ENCODE results near the gene SUN1.
"Not testable (repeated sequence)": the region's sequence is repeated elsewhere in the genome, so short reads cannot be mapped to it uniquely, and the experiment has no call there.

Gene SUN1

GRCh38 chr7:901041-901387 is 68.7 kb downstream of the SUN1 start:
- in situ Hi-C loops (cut with MboI; ENCODE audit: low sequenced_read_pairs), result no loop called here

- in situ Hi-C loops (cut with MboI; ENCODE audit: low sequenced_read_pairs), result no loop called here
These were observed 69.3 kb downstream of the SUN1 start for GRCh38 chr7:901388-902154.

GRCh38 chr7:902996-903395 is 70.7 kb downstream of the SUN1 start:
- in situ Hi-C loops (cut with MboI; ENCODE audit: low sequenced_read_pairs), result no loop called here

- in situ Hi-C loops (cut with MboI; ENCODE audit: low sequenced_read_pairs), result no loop called here
These were observed 71.9 kb downstream of the SUN1 start for GRCh38 chr7:903921-904755.

- in situ Hi-C loops (cut with MboI; ENCODE audit: low sequenced_read_pairs), result no loop called here
These were observed 72.6 kb downstream of the SUN1 start for GRCh38 chr7:904847-905246.

- in situ Hi-C loops (cut with MboI; ENCODE audit: low sequenced_read_pairs), result no loop called here
These were observed 74.5 kb downstream of the SUN1 start for GRCh38 chr7:906776-907157.

GRCh38 chr7:907158-907980 is 75.1 kb downstream of the SUN1 start:
- in situ Hi-C loops (cut with MboI; ENCODE audit: low sequenced_read_pairs), result no loop called here

- in situ Hi-C loops (cut with MboI; ENCODE audit: low sequenced_read_pairs), result no loop called here
These were observed 75.9 kb downstream of the SUN1 start for GRCh38 chr7:908159-908581.

GRCh38 chr7:908591-909357 is 76.5 kb downstream of the SUN1 start:
- in situ Hi-C loops (cut with MboI; ENCODE audit: low sequenced_read_pairs), result not testable (repeated sequence)

GRCh38 chr7:909358-910329 is 77.4 kb downstream of the SUN1 start:
- in situ Hi-C loops (cut with MboI; ENCODE audit: low sequenced_read_pairs), result no loop called here

GRCh38 chr7:910441-910861 is 78.2 kb downstream of the SUN1 start:
- in situ Hi-C loops (cut with MboI; ENCODE audit: low sequenced_read_pairs), result no loop called here

GRCh38 chr7:910931-911431 is 78.7 kb downstream of the SUN1 start:
- in situ Hi-C loops (cut with MboI; ENCODE audit: low sequenced_read_pairs), result no loop called here

- in situ Hi-C loops (cut with MboI; ENCODE audit: low sequenced_read_pairs), result no loop called here
These were observed 79.7 kb downstream of the SUN1 start for GRCh38 chr7:911791-912480.

- in situ Hi-C loops (cut with MboI; ENCODE audit: low sequenced_read_pairs), result no loop called here
These were observed 81.7 kb downstream of the SUN1 start for GRCh38 chr7:913736-914520.

GRCh38 chr7:914521-915194 is 82.4 kb downstream of the SUN1 start:
- in situ Hi-C loops (cut with MboI; ENCODE audit: low sequenced_read_pairs), result no loop called here

- in situ Hi-C loops (cut with MboI; ENCODE audit: low sequenced_read_pairs), result no loop called here
These were observed 83.3 kb downstream of the SUN1 start for GRCh38 chr7:915291-916218.
